Activated CD4-positive, alpha-beta T cell treated with anti-CD3 and anti-CD28 coated beads for 4 hours (primary cell): ENCODE results near the gene TMCO5A.

Experiments used
- DNase-seq, 2 donors: peaks; one replicate each; pipeline ENCODE4 v3.0.0-alpha.2; 2020

The TMCO5A gene

GRCh38 chr15:37978231-37978630 lies 43.8 kb downstream of the TMCO5A start:
- DNase-seq: no peak

GRCh38 chr15:37979671-37980409 lies 45.4 kb downstream of the TMCO5A start:
- DNase-seq: no peak

GRCh38 chr15:37981201-37981600 lies 46.8 kb downstream of the TMCO5A start:
- DNase-seq: no peak

GRCh38 chr15:37981775-37982174 lies 47.3 kb downstream of the TMCO5A start:
- no peak for DNase-seq

DNA sequence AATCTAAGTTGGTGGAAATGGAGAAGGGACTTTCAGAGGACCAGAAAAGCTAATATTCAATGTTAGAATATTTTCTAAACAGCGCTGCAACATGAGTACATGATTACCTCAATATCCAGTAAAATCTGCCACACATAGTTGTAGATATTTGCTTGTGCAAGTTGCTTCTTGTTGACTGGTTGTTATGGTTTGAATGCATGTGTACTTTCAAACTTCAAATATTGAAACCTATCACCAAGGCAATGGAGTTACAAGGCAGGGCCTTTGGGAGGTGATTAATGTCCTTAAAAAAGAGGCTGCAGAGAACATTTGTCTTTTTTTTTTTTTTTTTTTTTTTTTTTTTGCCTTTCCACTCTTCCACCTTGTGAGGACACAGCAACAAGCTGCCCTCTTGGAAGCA lies 49.9 kb downstream of the TMCO5A start:
- DNase-seq: no peak

DNA sequence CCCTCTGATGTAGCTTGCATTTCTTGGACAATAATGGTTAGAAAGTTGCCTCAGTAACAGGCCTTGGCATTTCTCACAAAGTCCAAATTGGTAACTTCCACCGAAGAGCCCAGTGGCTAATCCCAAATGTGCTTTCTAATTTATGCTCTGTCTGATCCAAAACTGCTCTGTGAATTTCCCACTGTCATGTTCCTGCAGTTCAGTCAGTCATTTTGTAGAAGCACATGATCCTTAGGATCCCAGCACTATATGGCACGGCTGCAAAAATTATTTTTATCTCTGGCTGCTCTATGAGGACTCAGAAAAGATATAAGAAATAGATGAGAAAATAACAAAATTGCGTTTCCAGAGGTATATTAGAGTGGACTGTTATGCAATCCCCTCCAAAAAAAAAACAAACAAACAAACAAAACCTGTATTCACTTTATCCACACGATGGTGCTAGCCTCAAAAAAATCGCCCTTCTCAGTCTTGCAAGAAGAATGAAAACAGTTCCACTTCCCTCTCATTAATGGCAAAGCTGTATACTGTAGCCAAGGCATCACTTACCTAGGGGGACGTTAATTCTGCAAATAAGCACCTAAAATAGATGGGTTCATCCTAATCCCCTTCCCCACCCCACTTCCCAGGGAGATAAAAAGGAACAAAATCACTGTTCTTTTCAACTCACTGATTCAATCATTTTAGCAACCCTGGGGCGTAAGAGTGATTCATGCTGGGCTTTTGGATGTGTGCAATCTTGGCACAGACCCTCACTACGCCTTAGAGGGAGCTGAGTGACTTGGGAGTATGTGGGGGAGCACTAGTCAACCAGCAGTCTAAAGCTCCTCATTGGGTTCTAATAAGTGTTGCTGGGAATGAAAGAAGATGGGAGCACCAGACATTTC lies 61.3 kb downstream of the TMCO5A start:
- DNase-seq: no peak
